CD4-positive, alpha-beta T cell treated with Interleukin-1 beta for 1 hour (primary cell): ENCODE data around the gene SIN3A.

Source experiments
- DNase-seq, 2 donors: peaks; one replicate each; pipeline ENCODE4 v3.0.0-alpha.2; 2020 to 2022

Gene SIN3A

GRCh38 chr15:75369897-75370581, 81.5 kb downstream of the SIN3A start:
- DNase-seq, result no peak

GRCh38 chr15:75368689-75369239, 82.7 kb downstream of the SIN3A start:
- DNase-seq, result peak in 1 of 2 donors; percentile 40

DNA sequence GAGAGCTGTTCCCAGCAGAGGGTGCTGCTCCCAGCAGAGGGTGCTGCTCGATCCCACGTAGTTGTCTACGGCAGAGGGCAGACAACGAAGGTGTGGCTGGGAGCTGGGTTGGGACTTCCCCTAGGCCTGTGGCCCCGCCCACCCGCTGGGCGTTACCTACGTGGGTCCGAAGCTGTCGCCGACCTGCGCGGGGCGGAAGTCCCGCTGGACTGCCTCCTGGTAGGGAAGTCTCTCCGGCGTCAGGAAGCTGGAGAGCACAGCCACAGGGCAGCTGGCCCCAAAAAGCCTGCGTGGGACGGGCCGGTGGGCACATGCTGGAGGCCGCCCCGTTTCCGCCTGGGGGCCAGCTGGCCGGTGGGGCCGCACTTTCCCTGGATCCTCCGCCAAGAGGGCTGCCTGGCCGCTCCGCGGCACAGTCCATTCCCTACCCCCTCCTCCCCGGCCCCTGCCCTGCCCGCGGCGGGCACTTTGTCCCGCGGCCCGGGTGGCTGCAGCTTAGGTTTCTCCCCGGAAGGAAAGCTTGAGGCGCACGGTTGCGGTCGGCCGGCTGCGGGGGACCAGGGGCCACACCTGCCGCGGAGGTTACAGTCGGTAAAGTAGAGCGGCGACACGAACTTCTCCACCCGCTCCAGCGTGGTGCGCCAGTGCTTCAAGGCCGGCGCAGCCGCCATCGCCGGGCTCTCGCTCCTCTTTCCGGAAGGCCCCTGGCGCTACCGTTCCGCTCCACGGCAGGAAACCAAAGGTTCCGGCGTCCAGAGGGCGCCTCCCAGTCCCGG, 83.4 kb downstream of the SIN3A start, which contains the start of gene MAN2C1:
Gene MAN2C1, minus strand, starts transcription at position 695 of the 776 bp plus-strand sequence. Its CDS starts 24 bp downstream, at position 671.
- DNase-seq, result peak; percentile 93 to 94

- no peak for DNase-seq
Observed at GRCh38 chr15:75367406-75367912, 84.0 kb downstream of the SIN3A start.

DNA sequence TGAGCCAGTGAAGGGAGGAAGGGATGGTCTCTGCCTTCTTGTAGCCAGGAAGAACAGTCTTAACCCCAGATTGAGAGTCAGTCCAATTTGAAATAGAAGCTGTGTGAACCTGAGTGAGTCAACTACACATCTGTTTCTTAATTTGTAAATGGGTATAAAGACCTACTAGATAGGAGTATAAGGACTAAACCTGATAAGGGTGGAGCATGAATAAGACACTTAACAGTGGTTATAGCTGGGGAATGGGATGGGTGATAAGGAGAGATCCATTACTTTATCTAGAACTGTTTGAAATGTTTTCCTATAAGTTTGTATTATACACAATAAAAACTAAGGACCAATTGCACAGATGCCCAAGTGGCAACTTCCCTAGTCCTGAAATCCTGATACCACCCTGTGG, 84.5 kb downstream of the SIN3A start:
- no peak for DNase-seq

GRCh38 chr15:75366163-75366562, 85.3 kb downstream of the SIN3A start:
- no peak for DNase-seq

- no peak for DNase-seq
Observed at GRCh38 chr15:75364881-75365280, 86.6 kb downstream of the SIN3A start.

DNA sequence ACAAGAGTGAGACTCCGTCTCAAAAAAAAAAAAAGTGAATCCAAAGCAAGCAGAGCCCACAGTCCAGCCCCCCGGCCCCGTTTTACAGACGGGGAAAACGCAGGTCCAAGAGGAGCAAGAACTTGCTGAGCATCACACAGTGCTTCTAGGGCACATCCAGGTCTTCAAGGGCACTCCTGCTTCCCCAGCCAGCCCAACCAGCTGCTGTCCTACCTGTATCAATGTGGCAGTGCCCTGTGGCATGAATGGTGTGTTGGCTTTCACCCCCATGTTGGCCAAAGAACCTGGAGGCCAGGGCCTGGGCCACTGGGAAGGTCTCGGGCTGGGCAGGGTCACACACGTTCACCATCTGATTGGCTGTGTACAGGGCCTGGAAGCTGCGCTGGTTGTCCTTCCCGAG, 87.7 kb downstream of the SIN3A start:
- no peak for DNase-seq

GRCh38 chr15:75362642-75363249, 88.7 kb downstream of the SIN3A start:
- no peak for DNase-seq

- no peak for DNase-seq
Observed at GRCh38 chr15:75361989-75362641, 89.4 kb downstream of the SIN3A start.

GRCh38 chr15:75361361-75361988, 90.0 kb downstream of the SIN3A start:
- DNase-seq, result no peak

GRCh38 chr15:75360856-75361255, 90.6 kb downstream of the SIN3A start:
- no peak for DNase-seq

GRCh38 chr15:75360391-75360790, 91.1 kb downstream of the SIN3A start:
- no peak for DNase-seq

DNA sequence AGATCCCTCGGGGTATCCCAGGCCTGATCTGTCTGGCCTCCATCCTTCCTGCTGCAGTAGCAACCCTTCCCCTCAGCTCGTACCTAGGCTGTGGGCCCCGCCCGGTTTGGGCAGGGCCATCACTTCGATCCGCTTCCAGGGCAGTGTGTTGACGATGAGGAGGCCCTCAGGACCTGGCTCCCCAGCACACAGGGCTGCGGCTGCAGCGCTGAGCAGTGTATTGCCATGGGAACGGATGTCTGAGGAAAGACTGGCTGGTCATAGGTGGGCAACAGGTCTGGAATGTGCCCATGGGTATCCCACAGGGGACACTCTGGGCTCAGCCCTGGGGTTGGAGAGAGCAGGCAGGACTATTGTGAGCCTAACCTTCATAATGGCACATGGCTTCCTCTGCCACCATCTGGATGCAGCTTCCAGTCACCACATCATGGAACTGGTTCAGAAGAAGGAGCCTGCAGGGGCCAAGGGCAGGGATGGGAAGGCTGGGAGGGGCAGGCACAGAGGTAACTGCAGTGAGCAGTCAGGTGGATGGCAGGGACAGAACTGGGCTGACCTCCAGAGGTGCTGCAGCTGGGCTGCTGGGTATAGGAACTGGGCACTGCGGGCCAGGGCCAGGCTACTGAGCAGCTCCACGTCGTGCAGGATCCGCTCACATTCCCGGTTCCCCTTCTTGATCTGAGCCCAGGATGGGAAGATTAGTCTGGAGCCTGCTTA, 91.8 kb downstream of the SIN3A start:
- no peak for DNase-seq

- no peak for DNase-seq
Observed at GRCh38 chr15:75358771-75359536, 92.5 kb downstream of the SIN3A start.

DNA sequence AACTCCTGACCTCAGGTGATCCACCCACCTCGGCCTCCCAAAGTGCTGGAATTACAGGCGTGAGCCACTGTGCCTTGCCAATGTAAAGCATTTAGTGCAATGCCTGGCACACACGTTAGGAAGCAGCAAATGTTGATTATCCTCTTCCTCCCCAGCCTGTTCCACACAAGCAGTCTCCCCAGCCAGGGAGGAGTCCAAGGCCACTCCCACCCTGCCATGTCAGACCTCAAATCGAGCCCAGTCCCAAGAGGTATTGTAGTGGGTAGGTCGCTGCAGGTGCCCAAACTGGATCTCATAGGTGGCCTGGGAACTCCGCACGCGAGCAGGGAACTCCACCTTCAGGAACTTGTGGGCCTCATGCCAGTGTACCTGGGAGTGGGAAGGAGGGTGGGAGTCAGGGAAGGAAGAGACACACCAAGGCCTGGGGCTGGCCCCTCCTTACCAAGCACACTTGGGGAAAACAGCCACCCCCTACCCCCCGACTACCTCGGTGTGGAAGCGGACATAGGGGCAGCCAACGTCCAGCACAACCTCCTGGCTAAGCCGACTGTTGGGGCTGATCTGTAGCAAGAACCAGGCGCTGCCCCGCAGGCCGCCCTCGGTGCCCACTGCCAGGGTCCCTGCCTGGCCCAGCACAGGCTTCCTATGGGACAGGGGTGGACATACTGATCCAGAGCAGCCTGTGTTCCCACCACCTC, 93.4 kb downstream of the SIN3A start:
- no peak for DNase-seq

GRCh38 chr15:75356517-75356916, 95.0 kb downstream of the SIN3A start:
- DNase-seq, result no peak

- no peak for DNase-seq
Observed at GRCh38 chr15:75356006-75356405, 95.5 kb downstream of the SIN3A start.

DNA sequence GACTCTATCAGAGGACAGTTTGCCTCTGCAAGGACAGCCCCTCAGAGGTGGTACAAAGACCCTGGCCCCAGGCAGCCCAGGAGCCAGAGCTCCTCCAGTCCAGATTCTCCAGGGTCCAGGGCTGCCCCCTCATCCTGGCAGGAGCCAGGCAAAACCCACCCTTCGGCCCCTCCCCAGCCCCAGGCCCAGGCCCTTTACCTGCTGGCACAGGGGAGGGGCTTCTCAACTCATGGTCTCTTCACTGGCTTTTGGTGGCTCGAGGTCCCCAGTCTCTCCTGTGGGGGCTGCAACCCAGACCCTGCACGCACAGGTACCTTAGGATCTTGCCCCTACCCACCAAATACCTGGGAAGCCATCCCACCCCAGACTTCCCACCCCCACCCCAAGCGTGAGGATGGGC, 96.1 kb downstream of the SIN3A start:
- no peak for DNase-seq

DNA sequence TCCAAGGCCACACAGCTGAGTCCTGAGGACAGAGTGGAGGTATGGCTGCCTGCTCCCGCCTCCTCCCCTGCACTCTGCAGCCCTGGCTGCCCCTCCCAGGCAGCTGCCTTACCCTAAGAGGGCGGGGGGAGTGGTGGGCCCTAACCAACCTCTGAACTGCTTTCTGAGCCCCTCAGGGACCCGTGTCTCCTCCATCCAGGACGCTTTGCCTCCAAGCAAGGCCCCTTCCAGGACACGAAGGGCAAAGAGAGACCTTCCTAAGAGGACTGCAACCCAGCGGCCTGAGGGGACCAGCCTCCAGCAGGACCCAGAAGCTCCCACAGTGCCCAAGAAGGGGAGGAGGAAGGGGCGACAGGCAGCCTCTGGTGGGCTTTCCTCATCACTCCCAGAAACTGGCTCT, 97.0 kb downstream of the SIN3A start:
- no peak for DNase-seq
